T-helper 22 cell (primary cell): ENCODE results near the gene TAF4.
"Not testable (repeated sequence)": the region's sequence is repeated elsewhere in the genome, so short reads cannot be mapped to it uniquely, and the experiment has no call there.

Experiments used
- DNase-seq: peaks from one replicate; pipeline ENCODE4 v3.0.0-alpha.2; 2020; ENCODE audit warnings: low read depth

Gene TAF4

DNA sequence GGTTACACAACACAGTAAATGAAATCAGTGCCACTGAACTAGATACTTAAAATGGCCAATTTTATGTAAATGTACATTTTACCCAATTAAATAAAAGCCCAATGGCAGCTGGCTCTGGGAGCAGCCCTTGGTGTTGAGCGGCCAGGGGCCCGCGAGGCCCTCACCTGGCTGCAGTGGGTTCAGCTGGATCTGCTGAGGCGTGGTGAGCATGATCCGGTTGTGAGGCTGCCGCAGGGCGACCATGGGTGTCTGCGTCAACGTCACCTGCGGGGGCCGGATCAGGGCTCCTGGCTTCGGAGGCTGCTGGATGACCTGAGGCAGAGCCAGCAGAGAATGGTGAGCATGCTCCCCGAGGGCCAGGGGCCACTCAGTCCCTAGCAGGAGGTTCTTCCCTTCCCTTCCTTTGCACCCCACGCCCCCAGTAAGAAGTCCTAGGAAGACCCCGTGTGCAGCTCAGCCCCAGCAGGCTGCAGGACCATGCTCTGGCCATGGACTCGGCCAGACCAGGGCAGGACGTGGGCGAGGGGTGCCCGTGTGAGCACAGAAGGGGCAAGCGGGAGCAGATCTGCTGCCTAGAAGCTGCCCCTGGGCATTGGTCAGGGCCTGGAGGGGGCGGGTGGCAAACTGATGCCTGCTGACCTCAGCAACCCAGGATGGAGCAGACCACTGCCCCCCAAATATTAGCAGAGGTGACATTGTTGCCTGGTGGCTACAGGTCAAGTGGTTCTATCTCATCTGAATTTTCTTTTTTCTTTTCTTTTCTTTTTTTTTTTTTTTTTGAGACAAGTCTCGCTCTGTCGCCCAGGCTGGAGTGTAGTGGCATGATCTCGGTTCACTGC, 61.9 kb downstream of the TAF4 start:
- no peak for DNase-seq

DNA sequence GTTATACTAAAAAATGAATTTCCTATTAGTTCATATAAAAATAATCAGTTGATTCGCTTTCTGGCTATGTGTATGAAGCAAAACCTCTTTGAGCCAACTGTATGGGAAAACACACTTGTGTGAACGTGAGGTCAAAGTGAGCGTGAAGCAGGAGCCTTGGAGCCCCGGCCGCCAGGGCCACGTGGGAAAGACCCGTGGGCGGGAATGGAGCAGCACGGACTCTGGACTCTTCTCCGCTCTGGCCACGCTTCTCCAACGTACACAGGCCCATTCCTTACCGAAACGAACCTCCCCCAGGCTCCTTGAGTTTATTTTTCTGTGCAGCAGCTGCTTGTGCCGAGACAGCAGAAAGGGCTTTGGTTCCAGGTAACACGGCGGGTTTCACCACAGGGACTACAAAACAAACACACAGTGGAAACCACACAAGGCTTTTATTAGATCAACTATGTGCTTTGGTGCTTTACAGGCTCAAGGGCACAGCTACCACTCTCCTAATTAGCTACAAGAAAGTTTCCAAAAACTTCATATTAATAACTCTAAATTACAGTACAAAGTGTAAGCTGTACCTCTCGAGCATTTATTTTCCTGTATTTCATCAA, 62.7 kb downstream of the TAF4 start:
- no peak for DNase-seq

DNA sequence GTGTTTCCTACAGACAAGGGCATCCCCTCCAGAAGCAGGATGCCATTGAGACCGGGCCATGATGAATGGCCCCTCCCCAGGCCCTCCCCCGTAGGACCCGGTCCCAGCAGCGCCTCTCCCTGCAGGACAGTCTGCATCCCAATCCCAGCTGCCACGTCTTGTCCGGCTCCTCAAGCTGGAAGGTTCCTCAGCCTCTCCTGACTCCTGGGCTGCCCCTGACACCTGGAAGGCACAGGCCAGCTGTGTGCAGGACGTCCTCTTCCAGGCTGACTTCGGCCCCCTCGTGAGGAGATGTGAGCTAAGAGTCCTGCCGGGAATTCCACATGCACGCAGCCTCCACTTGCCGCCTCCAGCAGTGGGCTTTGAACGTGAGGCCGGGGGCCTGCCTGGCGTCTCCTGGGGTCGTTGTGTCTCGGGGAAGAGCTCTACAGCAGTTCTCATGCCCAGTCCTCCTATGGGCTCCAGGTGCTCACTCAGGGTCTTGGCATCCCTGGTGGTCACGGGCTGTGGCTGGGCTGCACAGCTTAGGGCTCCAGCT, 64.4 kb downstream of the TAF4 start:
- no peak for DNase-seq

DNA sequence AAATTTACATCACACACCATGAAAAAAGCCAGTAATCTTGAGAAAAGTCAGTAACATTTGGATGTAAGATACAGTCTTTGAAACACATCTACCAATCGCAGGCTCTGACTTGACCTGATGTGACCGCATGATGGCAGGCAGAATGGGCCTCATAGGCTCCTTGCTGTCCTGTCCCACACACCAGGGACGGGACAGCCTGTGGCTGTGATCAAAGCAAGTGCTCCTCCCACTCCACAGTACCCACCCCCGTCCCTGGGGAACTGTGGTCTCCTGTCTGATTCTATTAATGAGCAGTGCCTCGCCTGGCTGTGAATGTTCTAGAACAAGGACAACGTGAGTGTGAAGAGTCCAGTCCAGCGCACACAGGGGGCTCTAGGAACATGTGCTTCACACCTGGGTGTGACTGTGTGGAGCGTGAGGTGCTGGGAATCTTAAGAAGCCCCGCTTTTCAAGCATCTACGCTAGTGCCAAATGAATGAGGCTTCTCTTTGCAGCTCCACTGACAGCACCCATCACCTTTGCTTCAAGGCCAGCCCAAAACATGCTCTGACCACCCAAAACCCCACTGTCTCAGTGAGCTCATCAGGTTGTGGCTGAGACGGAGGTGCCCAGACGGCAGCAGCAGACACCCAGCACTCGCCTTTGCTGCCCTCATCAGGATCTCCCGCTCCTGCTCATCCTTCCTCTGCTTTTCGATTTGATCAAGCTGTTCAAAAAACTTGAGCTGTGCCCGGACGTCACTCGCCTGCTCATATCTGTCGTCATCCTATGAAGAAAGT, 67.1 kb downstream of the TAF4 start:
- no peak for DNase-seq

DNA sequence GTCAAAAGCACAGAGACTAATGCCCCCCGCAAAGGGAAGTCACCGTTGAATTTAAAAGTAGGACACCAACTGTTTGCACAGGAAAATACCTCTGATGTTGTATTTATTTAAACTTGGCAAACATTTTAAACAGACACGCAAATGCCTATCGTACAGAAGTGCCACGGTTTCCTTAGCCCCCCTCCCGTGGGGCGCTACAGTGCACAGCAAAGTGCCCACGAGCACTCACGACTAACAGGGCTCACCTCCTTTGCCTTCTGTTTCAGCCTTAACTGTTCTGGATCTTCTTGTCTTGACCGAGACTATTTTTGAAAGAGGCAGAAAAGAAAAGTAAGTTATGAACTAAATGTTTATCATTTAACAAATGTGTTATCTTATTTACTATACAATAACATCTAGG, 67.8 kb downstream of the TAF4 start:
- DNase-seq: no peak

DNA sequence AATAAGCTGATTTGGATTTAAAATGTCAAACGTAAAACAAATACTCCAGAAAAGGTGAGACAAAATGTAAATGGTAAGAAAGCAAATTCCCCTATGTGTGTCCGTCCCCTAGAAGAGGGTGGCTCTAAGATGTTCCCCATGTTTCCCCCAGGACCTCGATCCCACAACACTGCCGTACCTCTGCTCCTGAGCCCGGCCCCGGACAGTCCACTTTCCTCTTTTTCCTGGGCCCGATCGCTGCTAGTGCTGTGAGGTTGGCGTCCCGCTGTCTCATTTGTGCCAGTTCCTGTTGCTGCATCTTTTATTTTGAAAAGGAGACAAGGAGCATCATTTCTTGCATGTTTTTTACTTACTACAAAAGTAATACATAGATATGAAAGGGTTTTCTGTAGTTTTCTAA, 68.3 kb downstream of the TAF4 start:
- no peak for DNase-seq

DNA sequence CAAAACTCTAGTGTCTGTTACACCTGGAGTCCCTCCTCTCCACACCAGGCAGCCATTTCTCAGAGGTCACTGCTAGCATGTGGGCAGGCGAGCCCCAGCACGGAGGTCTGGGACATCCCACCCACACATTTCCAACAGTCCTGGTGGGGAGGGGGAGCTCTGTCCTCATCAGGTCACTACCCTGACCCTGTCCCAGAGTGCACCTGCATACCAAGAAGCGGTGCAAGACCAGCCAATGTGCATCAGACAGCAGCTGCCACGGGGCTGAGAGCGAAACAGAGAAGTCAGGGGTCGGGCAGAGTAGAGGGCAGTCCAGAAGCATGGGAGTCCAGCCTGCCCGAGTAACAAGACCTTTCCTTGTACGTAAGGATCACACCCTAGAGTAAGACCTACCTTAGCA, 71.1 kb downstream of the TAF4 start:
- no peak for DNase-seq

DNA sequence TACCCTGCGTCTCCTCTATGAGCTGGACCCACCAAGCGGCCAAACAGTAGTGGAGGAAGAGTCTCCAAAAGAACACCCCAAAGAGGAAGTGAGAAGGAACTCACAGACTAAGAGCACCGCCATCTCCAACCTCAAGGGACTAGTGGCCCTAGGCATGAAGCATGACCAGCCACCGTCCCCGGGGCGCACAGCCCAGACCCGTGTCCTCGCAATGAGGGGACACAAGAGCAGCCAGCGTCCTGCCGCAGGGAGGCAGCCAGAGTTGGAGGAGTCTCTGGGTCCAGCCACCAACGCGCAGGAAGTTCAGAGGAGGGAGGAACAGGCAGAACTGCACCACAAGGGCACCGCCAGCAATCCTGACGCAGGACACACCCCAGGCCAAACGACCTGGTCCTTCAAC, 72.6 kb downstream of the TAF4 start:
- no peak for DNase-seq

DNA sequence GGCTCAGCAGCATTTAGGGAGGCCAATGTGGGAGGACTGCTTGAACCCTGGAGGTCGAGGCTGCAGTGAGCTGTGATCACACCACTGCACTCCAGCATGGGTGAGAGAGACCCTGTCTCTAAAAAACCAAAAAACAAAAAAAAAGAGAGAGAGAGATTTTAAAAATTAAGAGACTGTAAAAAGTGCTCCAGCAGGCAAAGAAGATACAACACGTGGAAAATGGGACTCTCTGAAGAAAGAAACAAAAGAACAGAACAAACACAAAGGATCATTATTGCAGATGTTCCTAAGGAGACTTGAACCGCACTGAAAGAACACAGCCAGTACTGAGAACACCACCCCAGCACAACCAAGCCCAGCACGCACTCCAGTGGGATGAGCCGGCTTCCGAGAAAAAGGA, 74.2 kb downstream of the TAF4 start:
- DNase-seq: no peak

DNA sequence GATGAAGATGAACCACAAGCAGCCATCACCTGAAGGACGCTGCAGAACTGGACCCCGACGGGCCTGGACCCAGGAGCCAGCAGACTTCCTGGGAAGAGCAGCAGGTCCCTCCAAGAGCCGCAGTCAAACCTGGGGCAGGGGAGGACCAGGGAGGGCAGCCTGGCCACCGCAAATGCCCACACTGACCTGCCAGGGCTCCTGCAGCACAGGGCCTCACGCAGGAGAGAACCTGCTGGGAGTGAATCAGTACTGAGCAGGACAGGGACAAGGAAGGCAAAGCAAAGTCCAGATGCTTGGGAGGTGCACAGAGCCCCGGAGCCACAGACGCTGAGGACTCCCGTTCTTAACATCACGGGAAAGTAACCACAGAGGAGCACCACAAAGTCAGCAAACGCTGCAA, 75.2 kb downstream of the TAF4 start:
- no peak for DNase-seq

DNA sequence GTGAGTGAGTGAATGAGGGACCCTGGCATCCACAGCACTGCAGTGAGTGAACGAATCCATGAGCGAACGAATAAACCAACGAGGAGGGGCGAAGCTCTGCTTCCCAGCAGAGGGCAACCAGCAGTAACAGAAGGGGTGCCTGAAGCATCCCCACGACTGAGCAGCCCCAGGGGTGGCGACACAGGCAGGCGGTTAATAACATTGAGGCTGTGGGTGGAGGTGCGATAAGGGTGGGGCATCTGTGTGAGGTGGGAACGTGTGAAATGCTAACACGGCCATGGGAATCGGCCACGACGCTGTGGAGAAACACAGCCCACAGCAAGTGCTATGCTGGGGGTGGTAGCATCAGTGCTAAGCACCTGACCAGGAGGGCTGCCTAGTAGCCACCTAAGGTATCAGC, 75.9 kb downstream of the TAF4 start:
- no peak for DNase-seq

DNA sequence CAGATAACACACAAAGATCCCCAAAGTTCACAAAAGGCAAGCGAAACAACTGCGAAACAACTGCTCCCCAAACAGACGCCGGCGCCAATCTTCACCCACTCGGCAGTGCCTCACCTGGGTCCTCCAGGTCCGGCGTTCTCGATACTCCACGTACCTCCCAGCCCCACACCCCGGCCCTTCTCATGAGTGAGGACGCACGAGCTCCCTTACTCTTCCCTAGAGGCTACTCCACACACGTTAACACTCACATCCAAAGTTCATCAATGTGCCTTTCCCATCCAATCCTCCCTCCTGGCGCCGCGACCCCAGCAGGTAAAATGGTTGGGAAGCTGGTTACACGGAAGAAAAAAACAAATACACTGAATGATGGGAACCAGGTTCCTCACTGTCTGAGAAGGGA, 77.0 kb downstream of the TAF4 start:
- DNase-seq: no peak

DNA sequence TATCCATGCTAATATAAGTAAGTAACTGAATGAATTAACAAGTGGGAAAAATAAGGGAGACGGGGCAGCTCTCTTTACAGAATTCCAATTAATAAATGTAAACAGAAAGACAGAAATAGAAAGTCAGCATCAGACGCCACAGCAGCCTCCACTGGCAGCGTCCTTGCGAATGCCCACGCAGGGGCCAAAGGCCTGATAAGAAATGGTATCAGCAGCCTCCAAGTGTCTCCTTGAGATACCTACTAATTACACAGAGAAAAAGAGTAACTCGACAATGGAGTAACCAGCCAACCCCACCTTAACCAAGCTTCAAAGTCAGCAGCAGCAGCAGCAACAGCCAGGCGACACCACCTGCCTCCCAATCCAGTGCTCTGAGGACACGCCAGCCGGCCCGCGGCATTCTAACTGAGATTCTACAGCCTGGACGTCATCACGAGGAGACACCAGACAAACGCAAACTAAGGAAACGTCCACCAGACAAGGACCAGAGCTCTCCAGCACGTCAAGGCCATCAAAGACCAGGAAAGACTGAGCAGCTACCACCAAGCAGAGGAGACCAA, 78.8 kb downstream of the TAF4 start:
- no peak for DNase-seq

DNA sequence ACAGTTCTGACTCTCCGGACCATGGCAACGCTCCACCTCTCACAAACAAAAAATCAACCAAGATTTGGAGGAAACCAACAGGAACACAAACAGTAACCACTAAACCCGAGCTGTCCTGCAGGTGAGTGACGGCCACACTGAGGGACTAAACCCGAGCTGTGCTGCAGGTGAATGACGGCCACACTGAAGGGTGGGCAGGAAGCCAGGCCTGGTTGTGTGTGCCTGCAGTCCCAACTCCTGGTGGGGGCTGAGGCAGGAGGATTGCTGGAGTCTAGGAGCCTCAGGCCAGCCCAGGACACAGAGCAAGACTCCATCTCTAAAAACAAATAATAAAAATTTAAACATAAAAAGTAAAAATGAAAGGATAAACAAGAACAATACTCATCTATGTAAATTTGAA, 80.6 kb downstream of the TAF4 start:
- no peak for DNase-seq

DNA sequence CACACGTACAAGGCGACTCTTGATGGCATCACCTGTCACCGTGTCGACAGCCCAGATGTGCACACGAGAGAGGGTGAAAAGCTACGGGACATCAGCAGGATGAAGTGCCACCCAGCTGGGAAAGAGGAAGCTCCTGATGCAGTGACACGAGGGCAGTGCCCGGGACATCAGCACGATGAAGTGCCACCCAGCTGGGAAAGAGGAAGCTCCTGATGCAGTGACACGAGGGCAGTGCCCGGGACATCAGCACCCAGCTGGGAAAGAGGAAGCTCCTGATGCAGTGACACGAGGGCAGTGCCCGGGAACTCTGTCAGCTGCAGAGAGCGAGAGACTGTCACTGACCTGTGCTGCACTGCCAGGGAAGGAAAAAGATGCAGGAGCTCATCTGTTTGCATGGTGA, 81.2 kb downstream of the TAF4 start:
- DNase-seq: not testable (repeated sequence)

DNA sequence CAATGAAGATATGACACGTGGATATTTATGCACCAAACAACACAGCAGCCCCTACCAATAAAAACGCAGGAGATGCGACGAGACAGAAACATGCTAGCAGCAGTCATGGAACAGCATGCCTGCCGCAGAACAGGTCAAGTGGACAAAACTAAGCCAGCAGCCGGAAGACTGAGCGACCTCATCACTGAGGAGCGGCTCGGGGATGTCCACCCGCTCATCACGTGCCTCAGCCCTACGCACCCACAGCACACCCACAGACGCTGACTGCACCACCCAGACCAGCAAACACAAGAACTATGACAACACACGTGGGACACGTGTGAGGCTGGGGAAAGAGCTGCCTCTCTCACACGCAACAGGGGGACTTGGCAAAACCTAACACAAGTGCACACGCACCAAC, 81.7 kb downstream of the TAF4 start:
- no peak for DNase-seq

DNA sequence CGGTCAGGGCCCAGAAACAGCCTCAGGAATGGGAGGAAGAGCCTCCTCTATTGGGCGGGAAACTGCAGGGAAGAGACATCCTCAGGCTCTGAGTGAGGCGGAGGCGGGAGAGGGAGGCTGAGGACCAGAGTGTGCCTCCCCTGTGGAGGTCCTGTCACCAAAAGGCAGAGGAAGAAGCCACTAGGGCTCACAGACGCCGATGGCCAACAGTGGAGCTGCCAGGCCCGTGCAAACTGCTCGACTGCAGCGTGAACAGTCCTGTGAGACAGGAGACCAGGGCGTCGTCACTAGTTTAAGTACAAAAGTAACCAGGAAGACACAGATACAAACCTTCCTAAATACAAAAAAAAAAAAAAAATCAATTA, 82.7 kb downstream of the TAF4 start:
- no peak for DNase-seq

DNA sequence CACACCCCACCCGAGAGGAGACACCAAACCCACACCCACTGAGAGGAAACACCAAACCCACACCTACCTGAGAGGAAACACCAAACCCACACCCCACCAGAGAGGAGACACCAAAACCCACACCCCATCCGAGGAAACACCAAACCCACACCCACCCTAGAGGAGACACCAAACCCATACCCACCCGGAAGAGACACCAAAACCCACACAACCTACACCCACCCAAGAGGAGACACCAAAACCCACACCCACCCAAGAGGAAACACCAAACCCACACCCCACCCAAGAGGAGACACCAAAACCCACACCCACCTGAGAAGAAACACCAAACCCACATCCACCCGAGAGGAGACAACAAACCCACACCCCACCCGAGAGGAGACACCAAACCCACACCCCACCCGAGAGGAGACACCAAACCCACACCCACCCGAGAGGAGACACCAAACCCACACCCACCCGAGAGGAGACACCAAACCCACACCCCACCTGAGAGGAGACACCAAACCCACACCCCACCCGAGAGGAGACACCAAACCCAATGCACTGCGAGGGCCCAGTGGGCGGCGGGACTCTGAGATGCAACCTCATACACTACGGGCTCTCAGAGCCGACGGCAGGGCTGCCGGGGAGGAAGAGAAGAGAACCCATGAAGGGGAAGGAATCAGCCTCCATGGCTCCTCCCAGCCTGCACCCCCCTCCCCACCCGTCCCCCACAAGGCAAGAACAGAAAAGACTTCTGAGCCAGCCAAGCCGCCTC, 83.3 kb downstream of the TAF4 start:
- DNase-seq: no peak

DNA sequence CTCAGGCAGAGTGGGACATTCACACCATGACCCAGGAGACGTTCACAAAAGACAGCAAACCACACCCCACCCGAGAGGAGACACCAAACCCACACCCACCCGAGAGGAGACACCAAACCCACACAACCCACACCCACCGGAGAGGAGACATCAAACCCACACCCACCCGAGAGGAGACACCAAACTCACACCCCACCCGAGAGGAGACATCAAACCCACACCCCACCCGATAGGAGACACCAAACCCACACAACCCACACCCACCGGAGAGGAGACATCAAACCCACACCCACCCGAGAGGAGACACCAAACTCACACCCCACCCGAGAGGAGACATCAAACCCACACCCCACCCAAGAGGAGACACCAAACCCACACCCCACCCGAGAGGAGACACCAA, 84.0 kb downstream of the TAF4 start:
- DNase-seq: not testable (repeated sequence)

DNA sequence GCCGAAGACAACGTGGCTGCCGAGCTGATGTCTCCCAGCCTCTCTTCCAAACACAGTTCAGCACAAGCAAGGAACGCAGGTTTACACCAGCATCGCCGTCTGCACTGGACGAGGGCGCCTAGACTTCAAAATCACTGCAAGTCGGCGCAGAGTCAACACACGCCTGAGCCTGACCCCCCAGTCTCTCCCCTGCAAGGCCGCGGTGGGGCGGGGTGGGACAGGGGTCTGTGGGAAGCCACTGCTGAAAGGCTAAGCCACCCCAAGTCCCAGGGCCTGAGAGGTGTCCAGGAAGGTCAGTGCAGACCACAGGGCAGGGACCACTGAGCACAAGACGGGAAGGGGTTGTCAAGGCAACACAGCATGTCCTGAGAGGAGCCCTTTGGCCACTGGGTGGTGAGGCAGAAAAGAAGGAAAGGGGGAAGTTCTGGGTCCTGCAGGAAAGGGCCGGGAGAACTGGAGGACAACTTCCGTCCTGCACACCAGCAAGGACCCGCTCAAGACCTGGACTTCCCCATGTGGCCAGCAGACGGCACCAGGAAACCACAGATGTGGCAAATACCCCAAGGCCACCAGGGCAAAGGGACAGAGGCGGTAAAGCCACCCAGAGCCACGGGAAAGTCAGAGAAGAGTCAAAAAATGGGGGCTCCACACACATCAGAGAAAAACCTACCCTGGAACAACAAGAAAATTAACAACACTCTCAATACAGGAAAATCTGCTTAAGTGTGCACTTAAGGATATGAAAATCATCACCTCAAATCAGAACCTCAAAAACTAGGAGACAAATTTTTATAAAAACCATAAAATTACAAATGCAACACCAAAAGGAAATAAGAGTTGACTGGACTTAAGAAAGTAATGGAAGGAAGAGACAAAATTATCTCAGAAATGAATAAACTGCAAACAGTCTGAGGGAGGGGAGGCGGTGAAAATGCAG, 84.8 kb downstream of the TAF4 start:
- no peak for DNase-seq
